Measurements from ENCODE around the gene CRYGS.
A peak's percentile ranks its signal among the peaks of the same experiment; 100 is the strongest.
"Not testable (repeated sequence)": the region's sequence is repeated elsewhere in the genome, so short reads cannot be mapped to it uniquely, and the experiment has no call there.

CRYGS gene

DNA sequence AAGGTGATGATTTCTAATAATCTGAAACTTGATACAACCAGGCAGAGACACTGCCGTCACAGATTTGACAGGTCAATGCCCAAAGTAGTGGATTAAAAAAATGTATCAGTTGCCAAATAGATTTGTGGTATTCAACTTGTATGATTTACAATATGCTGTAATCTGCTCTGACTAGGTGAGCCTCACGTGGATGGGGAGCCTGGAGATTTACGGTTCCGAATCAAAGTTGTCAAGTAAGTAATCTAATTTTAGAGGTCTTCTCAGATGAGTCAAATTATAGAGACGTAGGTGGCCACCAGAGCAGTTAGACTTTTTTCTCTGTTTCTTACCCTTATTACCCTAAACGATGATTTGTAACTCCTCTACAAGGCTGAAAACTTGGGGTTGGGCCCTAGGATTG lies 38.4 kb upstream of the CRYGS start:
- peaks cover 14% of the 10 kb centered on the region for H3K36me3 ChIP-seq (ENCODE audit: control insufficient read depth, insufficient read depth, low read length)
- no CpG with 5 or more reads among the region's 6 CpGs for WGBS (ENCODE audit: insufficient coverage, insufficient read length)

DNA sequence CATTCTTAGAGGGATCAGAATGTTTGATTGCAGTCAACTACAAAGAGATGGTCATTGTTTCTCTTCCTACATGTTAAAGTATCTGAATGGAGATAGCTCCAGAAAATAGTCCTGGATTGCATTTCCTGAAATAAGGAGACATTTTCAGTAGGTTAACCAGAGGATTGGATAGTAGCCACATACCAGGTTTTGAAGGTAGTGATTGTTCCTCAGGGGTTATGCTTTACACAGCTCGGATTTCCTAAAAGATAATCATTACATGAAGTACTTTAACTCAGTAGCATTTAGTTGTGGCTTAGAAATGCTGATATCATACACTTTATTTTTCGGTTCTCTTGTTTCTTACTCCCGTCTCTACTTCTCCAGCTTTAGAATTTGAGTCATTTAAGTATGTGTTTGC lies 36.6 kb upstream of the CRYGS start:
- no peaks in the 10 kb centered on the region for H3K9me3 ChIP-seq (ENCODE audit: control insufficient read depth, insufficient read depth, low read length)
- no peak overlapping the region for H3K27ac ChIP-seq (ENCODE audit: low read length)
- H3K4me1 ChIP-seq (ENCODE audit: control insufficient read depth, insufficient read depth, low read length) = no peaks in the 10 kb centered on the region
- no peak overlapping the region for H3K4me3 ChIP-seq (ENCODE audit: low read length)
- peaks cover 19% of the 10 kb centered on the region for H3K36me3 ChIP-seq (ENCODE audit: control insufficient read depth, insufficient read depth, low read length)
- no CpG with 5 or more reads among the region's 3 CpGs for WGBS (ENCODE audit: insufficient coverage, insufficient read length)
- no peaks in the 10 kb centered on the region for H3K27me3 ChIP-seq (ENCODE audit: control insufficient read depth, insufficient read depth, low read length)
- DNase-seq (ENCODE audit: low read depth, low spot score) = no peak

More for the DNA sequence above, 38.4 kb upstream of the CRYGS start:
- DNase-seq (ENCODE audit: low read depth, low spot score) = no peak
- Histone ChIP-seq H3K27ac (ENCODE audit: low read length) (no peak overlapping the region), H3K4me3 (ENCODE audit: low read length) (no peak overlapping the region), H3K4me1 (ENCODE audit: control insufficient read depth, insufficient read depth, low read length) (no peaks in the 10 kb centered on the region), H3K9me3 (ENCODE audit: control insufficient read depth, insufficient read depth, low read length) (no peaks in the 10 kb centered on the region), H3K27me3 (ENCODE audit: control insufficient read depth, insufficient read depth, low read length) (no peaks in the 10 kb centered on the region)

DNA sequence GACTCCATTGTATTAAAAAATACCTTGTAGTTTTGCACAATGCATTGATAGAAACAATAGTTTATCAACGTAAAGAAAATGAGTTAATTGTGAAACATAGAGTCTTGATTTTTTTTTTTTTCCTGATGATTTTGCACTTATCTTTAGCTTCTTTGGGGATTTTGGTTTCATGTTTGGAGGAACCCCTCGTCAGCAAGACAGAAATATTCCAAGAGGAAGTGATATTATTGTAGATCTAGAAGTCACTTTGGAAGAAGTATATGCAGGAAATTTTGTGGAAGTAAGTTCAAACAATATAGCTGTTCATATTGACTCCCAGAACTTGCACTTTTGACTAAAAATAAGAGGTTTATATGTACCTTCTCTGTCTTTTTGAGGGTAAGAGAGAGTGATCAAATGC lies 33.3 kb upstream of the CRYGS start:
- Histone ChIP-seq H3K4me1 (ENCODE audit: control insufficient read depth, insufficient read depth, low read length) (no peaks in the 10 kb centered on the region), H3K27ac (ENCODE audit: low read length) (no peak overlapping the region), H3K36me3 (ENCODE audit: control insufficient read depth, insufficient read depth, low read length) (peaks cover 10% of the 10 kb centered on the region), H3K27me3 (ENCODE audit: control insufficient read depth, insufficient read depth, low read length) (no peaks in the 10 kb centered on the region), H3K9me3 (ENCODE audit: control insufficient read depth, insufficient read depth, low read length) (no peaks in the 10 kb centered on the region), H3K4me3 (ENCODE audit: low read length) (no peak overlapping the region)
- DNase-seq (ENCODE audit: low read depth, low spot score) = no peak
- no CpG with 5 or more reads among the region's 2 CpGs for WGBS (ENCODE audit: insufficient coverage, insufficient read length)

DNA sequence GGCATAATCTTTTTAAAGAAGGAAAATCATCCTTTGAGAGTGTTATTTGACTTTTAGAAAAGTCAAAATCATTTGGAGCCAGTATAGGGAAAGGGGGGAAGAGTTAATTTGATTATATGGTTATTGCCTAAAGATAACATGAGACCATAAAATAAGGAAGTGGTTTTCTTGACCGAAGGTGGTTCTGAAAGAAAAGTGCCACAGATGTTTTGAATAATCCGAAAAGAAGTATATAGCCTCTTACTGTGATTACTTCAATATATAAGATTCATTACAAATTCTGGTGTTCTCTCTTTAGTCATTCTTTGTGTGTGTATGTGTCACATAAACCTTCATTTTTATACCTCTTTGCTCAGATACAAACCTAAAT lies 27.4 kb upstream of the CRYGS start:
- Histone ChIP-seq H3K36me3 (ENCODE audit: control insufficient read depth, insufficient read depth, low read length) (peaks cover 6% of the 10 kb centered on the region; the same call in 1 of the 2 replicates), H3K27me3 (ENCODE audit: control insufficient read depth, insufficient read depth, low read length) (no peaks in the 10 kb centered on the region), H3K9me3 (ENCODE audit: control insufficient read depth, insufficient read depth, low read length) (no peaks in the 10 kb centered on the region), H3K4me3 (ENCODE audit: low read length) (no peak overlapping the region), H3K4me1 (ENCODE audit: control insufficient read depth, insufficient read depth, low read length) (no peaks in the 10 kb centered on the region), H3K27ac (ENCODE audit: low read length) (no peak overlapping the region)
- no peak for DNase-seq (ENCODE audit: low read depth, low spot score)
- no CpG with 5 or more reads among the region's 2 CpGs for WGBS (ENCODE audit: insufficient coverage, insufficient read length)

DNA sequence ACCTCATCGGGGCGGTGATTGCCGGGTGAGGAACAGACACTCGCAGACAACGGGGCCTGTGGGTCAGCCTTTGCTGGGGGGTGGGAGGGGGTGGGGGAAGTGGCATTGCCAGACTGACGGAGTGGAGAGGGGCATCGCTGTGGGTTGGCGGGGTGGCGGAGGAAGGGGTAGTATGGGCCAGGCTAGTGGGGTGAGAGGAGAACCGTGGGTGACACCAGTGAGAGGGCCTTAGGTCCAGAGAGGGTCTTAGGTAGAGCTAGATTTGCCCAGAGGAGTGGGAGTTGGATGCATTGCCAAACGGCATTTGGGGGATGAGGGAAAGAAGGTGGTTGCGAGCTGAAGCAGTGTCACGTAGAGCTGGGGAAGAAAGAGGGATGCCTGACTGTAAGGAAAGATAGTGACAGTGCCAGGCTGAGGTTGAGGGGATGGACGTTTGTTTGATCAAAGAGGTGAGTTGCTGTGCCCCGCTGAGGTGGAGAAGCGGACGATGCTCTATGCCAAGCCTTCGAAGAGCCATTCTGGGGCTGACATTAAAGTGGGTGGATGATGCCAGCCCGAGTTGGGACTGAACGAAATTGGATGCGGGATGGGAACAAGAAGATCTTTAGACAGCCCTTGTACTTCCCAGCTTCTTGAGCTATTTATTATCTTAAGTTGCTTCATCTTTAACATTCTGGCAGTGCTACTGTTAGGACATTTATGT lies 26.9 kb upstream of the CRYGS start:
- DNase-seq (ENCODE audit: low read depth, low spot score) = no peak
- Histone ChIP-seq H3K9me3 (ENCODE audit: control insufficient read depth, insufficient read depth, low read length) (no peaks in the 10 kb centered on the region), H3K27me3 (ENCODE audit: control insufficient read depth, insufficient read depth, low read length) (no peaks in the 10 kb centered on the region), H3K27ac (ENCODE audit: low read length) (no peak overlapping the region), H3K4me1 (ENCODE audit: control insufficient read depth, insufficient read depth, low read length) (0 out of 2 replicates have a peak, but pooled peaks cover 1% of the 10 kb centered on the region), H3K36me3 (ENCODE audit: control insufficient read depth, insufficient read depth, low read length) (peaks cover 5% of the 10 kb centered on the region; the same call in 1 of the 2 replicates), H3K4me3 (ENCODE audit: low read length) (peak overlapping the region; percentile 93)
- WGBS (ENCODE audit: insufficient coverage, insufficient read length) = no CpG with 5 or more reads among the region's 21 CpGs

DNA sequence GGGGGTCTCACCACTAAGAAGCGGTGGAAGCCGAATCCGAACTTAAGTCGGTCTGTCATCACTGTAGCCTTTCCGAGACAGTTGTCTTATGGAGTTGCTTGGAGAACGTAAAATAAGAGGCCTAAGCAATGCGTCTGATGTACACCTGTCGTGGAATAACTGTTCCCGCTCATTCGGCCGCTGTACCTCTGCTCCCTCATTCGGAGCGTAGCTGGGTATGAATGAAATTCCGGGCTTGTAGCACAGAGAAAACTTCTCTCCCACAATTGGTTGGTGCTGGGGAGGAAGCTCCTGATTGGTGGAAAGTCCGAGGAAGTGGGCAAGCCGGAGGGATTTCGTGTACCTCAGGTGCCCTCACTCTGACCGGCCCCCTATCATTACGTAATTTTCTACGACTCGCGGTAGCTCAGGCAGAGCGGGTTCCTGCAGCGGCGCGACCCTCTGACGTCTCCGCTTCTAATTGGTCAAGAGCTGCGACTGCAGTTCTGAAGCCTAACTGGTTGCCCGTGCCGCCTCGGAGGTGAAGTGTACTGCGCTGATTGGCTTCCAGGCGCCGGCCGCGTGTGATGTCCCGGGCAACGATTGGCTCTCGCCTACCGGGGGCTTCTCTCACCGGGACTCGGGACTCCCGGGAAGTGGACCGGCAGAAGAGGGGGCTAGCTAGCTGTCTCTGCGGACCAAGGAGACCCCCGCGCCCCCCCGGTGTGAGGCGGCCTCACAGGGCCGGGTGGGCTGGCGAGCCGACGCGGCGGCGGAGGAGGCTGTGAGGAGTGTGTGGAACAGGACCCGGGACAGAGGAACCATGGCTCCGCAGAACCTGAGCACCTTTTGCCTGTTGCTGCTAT lies 26.1 kb upstream of the CRYGS start, which contains the start of gene DNAJB11:
TSS of gene DNAJB11 (plus strand) at position 625 of the 845 bp plus-strand sequence. CDS start at position 803, 178 bp downstream.
- Histone ChIP-seq H3K9me3 (ENCODE audit: control insufficient read depth, insufficient read depth, low read length) (no peaks in the 10 kb centered on the region), H3K4me3 (ENCODE audit: low read length) (peak within 1 kb of the TSS; percentile 93), H3K27ac (ENCODE audit: low read length) (no peak within 1 kb of the TSS), H3K27me3 (ENCODE audit: control insufficient read depth, insufficient read depth, low read length) (no peaks in the 10 kb centered on the region), H3K4me1 (ENCODE audit: control insufficient read depth, insufficient read depth, low read length) (0 out of 2 replicates have a peak, but pooled peaks cover 1% of the 10 kb centered on the region), H3K36me3 (ENCODE audit: control insufficient read depth, insufficient read depth, low read length) (no peaks in the 10 kb centered on the region; the same call in 1 of the 2 replicates)
- peak; percentile 98 for DNase-seq (ENCODE audit: low read depth, low spot score)
- WGBS (ENCODE audit: insufficient coverage, insufficient read length) = no CpG with 5 or more reads among the region's 59 CpGs

DNA sequence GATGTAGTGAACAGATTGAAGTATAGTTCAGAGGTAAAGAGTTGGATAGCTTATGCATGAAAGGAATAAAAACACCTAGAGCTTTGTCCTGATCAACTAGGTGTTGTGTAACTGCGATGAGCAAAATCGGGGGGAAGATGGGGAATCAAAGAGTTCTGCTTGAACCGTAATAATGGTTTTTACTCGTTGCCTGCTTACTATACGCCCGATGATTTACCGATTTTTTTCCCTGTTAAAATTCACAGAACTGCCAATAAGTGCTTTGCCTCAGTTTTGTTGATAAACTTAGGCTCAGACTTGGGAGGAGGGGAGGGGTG lies 25.6 kb upstream of the CRYGS start:
- H3K27ac ChIP-seq (ENCODE audit: low read length) = no peak overlapping the region
- H3K9me3 ChIP-seq (ENCODE audit: control insufficient read depth, insufficient read depth, low read length) = no peaks in the 10 kb centered on the region
- 0 out of 2 replicates have a peak, but pooled peaks cover 1% of the 10 kb centered on the region for H3K4me1 ChIP-seq (ENCODE audit: control insufficient read depth, insufficient read depth, low read length)
- peak overlapping the region; percentile 50; the same call in 1 of the 2 replicates for H3K4me3 ChIP-seq (ENCODE audit: low read length)
- WGBS (ENCODE audit: insufficient coverage, insufficient read length) = no CpG with 5 or more reads among the region's 7 CpGs
- no peak for DNase-seq (ENCODE audit: low read depth, low spot score)
- no peaks in the 10 kb centered on the region for H3K27me3 ChIP-seq (ENCODE audit: control insufficient read depth, insufficient read depth, low read length)
- H3K36me3 ChIP-seq (ENCODE audit: control insufficient read depth, insufficient read depth, low read length) = no peaks in the 10 kb centered on the region; the same call in 1 of the 2 replicates

GRCh38 chr3:186569361-186569760 lies 25.2 kb upstream of the CRYGS start:
- not testable (repeated sequence) for H3K4me1 ChIP-seq (ENCODE audit: control insufficient read depth, insufficient read depth, low read length); H3K27me3 ChIP-seq (ENCODE audit: control insufficient read depth, insufficient read depth, low read length); H3K36me3 ChIP-seq (ENCODE audit: control insufficient read depth, insufficient read depth, low read length); H3K4me3 ChIP-seq (ENCODE audit: low read length); H3K27ac ChIP-seq (ENCODE audit: low read length); DNase-seq (ENCODE audit: low read depth, low spot score); H3K9me3 ChIP-seq (ENCODE audit: control insufficient read depth, insufficient read depth, low read length)
- WGBS (ENCODE audit: insufficient coverage, insufficient read length) = no CpG with 5 or more reads among the region's 11 CpGs

DNA sequence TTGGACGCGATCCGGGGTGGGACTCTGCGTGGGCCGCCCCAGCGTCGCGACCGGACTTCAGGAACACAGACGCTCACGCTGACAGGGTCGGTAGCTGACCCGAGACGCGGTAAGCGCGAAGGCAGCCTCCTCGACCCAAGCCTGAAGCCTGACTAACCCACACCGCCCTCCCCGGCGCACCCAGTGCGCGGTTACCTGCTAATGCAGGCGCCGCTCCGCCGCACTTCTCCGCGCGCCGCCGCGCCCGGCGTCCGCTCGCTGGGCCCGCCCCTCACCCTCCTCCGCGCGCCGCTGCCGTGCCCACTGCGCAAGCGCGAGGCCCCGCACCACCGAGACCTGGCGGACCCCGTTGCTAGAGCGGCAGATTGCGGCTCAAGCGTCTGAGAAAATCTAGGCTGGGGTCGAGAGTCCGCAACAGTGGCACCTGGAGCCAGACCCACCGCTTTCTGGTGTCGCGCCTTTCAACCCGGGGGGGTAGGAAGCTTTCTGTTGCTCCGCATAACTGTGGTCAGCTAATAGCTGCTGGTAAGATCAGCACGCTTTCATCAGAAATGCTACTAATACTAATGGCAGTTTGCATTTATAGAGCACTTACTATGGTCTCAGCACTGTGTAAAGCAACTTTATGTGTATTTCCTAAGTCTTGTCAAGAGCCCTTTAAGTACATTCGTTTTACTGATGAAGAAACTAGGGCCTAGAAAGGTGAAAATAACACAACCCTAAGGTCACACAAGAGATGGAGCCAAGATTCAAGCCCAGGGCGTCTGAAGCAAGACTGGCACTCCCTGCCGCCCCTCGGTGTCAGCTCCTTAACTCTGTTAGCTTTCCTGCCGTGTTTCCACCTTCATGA lies 23.1 kb upstream of the CRYGS start, which contains the start of gene TBCCD1:
TSS of gene TBCCD1 (minus strand) at position 268 of the 850 bp plus-strand sequence. CDS start 3,010 bp downstream, outside the sequence.
- Histone ChIP-seq H3K36me3 (ENCODE audit: control insufficient read depth, insufficient read depth, low read length) (no peaks in the 10 kb centered on the region; the same call in 1 of the 2 replicates), H3K9me3 (ENCODE audit: control insufficient read depth, insufficient read depth, low read length) (no peaks in the 10 kb centered on the region), H3K27me3 (ENCODE audit: control insufficient read depth, insufficient read depth, low read length) (no peaks in the 10 kb centered on the region), H3K27ac (ENCODE audit: low read length) (no peak within 1 kb of the TSS), H3K4me3 (ENCODE audit: low read length) (peak within 1 kb of the TSS; percentile 93), H3K4me1 (ENCODE audit: control insufficient read depth, insufficient read depth, low read length) (0 out of 2 replicates have a peak, but pooled peaks cover 1% of the 10 kb centered on the region)
- no CpG with 5 or more reads among the region's 66 CpGs for WGBS (ENCODE audit: insufficient coverage, insufficient read length)
- peak; percentile 76 for DNase-seq (ENCODE audit: low read depth, low spot score)

- Histone ChIP-seq H3K27me3 (ENCODE audit: control insufficient read depth, insufficient read depth, low read length) (no peaks in the 10 kb centered on the region), H3K4me3 (ENCODE audit: low read length) (peak overlapping the region; percentile 93), H3K36me3 (ENCODE audit: control insufficient read depth, insufficient read depth, low read length) (no peaks in the 10 kb centered on the region; the same call in 1 of the 2 replicates), H3K27ac (ENCODE audit: low read length) (no peak overlapping the region), H3K9me3 (ENCODE audit: control insufficient read depth, insufficient read depth, low read length) (no peaks in the 10 kb centered on the region), H3K4me1 (ENCODE audit: control insufficient read depth, insufficient read depth, low read length) (0 out of 2 replicates have a peak, but pooled peaks cover 1% of the 10 kb centered on the region)
- no CpG with 5 or more reads among the region's 14 CpGs for WGBS (ENCODE audit: insufficient coverage, insufficient read length)
- DNase-seq (ENCODE audit: low read depth, low spot score) = no peak
These were observed 22.5 kb upstream of the CRYGS start for GRCh38 chr3:186566772-186567071.

Data from iPS DF 6.9 (cell line).